NK-92 treated with Interleukin-12 subunit alpha and Interleukin-12 subunit beta, amount 100 ng/mL, for 24 hours (cell line): ENCODE measurements around the gene PAIP1.
"Not testable (repeated sequence)": the region's sequence is repeated elsewhere in the genome, so short reads cannot be mapped to it uniquely, and the experiment has no call there.

Source experiments
- DNase-seq: peaks from one replicate; lab custom pipeline; 2025; lab: John Stamatoyannopoulos, UW

PAIP1 gene

DNA sequence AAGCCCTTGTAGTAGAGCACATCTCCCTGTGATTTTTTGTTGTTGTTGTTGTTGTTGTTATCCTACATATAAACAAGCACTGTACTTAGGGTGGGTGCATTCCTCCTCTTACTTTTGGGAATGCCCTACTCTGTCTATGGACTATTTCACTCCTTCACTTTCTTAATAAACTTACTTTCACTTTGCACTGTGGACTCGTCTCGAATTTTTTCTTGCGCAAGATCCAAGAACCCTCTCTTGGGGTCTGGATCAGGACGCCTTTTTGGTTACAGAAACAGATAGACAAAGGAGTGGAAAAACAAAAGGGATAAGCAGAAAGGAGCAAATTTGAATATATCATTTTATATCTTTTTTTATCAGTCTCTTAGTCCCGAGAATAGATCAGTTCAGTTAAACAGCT is 14.4 kb upstream of the PAIP1 start:
- DNase-seq: no peak

DNA sequence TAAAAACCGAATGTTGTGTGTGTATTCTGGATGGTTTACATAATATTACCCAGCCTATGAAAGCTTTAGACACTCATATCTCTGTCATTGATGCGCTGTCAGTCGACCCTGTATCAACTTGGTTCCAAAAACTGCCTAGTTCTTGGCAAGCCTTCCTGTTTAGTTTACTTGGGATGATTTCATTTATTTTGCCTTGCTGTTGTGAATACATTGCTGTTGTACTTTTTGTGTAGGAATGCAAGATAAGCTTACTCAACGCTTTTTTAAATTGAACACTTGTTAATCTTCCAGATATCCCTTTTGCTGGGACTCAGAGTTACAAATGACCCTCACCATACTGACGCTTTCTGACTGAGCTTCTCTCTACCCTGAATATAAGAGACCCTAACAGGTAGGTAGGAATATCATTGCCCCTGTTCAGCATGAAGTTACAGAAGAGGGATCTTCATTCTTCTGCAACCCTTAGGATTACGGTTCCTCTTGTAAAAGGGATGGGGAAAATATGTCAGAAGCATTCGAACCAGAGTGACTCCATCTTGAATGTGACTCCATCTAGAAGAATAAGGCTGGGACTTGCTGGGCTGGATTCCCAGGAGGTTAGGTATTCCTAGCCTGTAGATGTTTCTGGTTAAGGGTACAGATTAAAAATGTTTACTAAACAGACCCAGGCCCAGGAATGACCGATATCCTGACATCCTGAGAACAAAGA is 13.7 kb upstream of the PAIP1 start:
- DNase-seq: no peak

DNA sequence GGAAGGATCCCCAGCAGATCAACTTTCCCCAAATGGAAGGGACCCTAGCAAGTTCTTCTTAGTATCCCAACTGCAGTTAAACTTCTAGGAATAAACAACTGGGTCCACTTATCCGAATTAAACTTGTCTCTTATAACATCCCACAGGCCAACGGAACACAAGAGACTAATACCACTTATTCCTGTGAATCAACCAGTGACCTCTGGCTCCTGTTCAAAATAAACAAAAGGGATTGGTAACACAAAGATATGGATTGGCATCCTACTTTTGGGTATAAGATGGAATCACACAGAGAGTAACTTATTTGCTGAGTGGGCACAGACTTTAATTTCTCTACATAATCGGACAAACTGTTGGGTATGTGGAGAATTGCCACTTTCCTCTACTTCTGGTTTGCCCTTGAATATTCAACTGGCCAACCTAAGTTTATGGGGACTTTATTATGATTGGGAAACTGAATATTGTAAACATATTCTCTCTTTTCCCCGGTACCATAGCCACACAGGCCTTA is 12.4 kb upstream of the PAIP1 start:
- DNase-seq: no peak

DNA sequence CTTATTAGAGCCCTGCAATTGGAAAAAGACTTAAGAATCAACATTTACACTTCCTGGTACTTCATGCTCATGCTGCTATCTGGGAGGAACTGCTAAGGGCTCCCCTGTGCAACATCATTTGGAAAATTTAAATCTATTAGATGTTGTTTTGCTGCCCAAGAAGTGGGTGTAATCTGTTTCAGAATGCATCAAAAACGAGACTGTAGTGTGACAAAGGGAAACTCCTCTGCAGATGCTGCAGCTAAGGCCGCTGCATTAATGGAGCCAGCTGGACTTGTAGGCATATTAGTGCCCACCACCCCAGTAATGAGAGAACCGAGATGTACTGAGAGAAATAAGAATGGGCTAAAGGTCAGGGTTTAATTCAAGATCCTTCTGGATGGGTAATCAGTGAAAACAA is 11.1 kb upstream of the PAIP1 start:
- no peak for DNase-seq

DNA sequence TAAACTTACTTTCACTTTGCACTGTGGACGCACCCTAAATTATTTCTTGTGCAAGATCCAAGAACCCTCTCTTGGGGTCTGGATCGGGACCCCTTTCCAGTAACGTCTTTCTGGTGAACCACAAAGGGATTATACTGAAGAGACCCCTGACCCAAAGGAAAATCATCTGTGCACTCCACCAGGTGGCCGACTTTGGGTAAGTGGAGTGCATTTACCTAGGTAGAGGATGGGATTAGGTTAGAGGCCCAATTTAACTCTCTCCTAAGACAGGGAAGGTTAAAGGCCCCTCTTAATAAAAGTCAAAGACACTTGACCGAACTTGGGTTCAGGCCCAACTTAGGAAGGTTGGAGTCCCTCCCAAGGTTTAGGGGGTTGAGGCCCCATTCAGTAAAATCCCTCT is 8.2 kb upstream of the PAIP1 start:
- DNase-seq: no peak

DNA sequence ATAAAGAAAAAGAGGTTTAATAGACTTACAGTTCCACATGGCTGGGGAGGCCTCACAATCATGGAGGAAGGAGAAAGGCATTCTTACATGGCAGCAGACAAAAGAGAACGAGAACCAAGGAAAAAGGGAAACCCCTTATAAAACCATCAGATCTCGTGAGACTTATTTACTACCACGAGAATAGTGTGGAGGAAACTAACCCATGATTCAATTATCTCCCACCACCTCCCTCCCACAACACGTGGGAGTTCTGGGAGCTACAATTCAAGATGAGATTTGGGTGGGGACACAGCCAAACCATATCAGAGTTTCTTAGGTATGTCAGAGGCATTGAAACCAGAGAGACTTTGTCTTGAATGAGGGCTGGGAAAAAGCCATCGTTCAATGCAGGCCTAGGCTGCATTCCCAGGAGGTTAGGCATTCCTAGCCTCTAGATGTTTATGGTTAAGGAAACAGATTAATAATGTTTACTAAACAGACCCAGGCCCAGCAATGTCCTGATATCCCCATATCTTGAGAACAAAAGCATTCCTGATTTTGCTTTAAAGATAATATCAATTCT is 7.5 kb upstream of the PAIP1 start:
- no peak for DNase-seq

DNA sequence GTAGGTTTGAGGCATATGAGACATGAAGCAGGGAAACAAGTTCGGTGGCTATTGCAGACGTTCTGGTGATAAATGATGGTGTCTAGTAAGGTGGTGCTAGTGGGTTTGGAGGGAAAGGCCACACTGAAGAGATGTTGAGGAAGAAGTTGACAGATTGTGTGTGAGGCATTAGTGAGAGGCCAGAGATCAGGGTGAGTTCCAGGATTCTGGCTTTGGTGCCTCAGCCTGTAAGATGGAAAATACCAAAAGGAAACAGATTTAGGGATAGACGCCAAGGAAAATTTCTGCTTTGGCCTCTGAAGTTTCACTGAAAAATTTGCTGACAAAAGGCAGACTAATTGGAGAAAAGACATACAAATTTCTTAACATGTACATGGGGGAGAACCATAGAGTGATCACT is 6.4 kb upstream of the PAIP1 start:
- no peak for DNase-seq

DNA sequence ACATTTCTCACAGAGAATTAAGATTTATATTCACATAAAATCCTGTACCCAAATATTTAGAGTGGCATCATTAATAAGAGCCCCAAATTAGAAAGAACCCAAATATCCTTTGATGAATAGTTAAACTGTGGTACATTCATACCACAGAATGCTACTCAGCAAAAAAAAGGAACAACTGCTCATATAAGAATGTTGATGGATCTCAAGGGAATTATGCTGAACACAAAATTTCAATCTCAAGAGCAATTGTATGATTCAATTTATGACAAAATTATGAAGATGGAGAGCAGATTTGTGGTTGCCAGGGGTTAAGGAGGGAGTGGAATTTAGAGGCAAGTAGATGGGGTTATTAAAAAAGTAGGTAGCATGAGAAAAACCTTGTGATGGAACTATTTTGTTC is 4.5 kb upstream of the PAIP1 start:
- DNase-seq: no peak

DNA sequence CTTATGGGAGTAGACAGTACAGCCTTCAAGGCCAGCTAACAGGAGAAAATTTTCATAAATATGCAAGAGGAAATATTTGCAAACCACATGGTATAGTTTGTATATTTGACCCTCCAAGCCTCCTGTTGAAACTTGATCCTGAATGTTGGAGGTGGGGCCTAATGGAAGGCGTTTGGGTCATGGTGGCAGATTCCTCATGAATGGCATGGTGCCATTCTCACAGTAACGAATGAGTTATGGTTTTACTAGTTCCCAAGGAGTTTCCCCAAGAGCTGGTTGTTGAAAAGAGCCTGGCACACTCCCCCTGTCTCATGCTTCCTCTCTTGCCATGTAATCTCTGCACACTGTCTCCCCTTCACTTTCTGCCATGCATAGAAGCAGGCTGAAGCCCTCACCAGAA is 3.3 kb upstream of the PAIP1 start:
- DNase-seq: no peak

DNA sequence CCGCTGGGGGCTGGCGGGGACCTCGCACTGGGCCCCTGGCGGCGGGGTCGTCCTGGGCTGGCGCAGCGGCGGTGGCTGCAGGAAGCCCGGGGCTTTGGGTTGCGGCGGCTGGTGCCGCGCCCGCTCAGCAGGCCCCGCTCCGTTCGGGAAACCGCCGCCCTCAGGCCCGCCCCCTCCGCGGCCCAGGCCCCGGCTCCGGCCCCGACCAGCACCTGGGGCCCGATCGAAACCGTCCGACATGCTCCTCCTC is 345 bp downstream of the PAIP1 start:
- DNase-seq: not testable (repeated sequence)

DNA sequence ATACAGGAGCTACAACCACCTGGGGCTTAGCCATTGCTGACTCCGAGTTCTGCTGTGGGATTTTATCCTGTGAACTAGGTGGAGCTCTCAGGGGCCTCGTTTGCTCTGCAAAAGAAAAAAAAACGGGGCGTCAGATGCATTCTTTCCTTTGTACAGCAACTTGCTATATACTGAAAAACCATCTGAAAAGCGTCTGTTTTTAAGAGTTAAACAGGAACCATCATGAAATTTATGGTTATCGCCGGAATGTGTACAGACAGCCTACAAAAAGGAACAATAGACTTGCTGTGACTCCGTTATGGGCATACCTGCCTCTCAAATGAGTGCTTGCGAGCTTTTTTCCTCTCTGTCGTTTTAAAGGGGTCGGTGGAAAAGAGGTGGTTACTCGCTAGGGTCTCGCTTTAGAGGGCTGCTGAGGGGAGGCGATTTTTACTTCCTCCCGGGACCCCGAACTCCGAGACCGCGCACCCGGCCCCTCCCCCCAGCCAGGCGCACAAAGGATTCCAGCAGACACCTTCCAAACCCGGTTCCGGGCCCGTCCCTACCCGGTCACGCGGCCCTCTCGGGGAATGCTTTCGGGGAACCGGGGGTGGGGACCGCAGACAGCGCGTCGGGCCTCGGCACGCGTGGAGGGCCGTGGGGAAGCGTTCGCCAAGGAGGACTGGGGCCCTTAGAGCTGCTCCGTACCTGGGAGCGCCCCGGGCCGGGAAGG is 826 bp downstream of the PAIP1 start:
- DNase-seq: peak; percentile 38

DNA sequence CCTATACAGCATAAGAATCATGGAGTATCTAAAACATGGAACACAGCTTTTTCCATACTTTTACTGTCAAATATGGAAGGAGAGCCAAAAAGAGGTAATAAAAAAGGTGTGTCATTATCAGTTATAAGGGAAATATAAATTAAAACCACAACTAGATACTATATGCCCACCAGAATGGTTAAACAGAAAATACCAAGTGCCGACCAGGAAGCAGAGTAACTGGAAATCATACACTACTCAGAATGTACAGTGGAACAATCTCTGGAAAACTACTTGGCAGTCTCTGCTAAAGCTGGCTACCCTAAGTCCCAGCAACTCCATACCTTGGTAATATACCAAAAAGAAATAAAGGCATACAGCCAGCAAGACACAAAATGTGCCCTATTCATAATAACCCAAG is 2.4 kb downstream of the PAIP1 start:
- DNase-seq: no peak

DNA sequence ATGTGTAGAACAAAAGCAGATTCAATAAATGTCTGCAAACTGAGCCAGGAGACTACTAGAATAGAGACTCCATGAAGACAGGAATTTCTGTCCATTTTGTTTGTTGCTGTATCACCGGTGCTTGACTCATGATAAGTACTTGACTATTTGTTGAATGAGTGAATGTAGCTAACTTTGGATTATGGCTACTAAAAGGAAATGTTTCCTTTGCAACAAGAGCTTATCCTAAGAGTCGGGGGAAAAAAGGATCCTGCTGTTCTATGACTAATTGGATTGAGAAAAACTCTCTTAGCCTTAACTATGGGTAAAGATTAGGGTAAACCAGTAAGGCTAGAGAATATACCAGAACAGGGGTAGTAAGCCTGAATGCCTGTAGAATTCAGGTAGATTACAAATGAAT is 3.5 kb downstream of the PAIP1 start:
- no peak for DNase-seq

DNA sequence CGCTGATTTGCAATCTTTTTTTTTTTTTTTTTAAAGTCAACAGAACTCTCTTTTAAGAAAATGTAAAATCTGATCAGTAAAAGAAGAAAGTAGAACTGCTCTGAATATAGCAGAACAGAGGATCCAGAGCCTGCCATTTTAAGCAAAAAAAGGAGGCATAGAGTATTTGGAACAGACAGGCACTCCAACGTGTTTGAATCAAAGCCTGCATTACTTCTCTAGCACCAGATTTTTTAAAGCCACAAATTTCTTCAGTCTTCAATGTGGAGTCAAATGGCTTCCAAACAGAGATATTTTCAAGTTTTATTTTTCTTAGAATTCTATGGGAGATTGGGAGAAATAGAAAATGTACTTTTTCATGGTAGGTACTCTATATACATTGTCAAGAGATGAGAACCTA is 5.1 kb downstream of the PAIP1 start:
- no peak for DNase-seq

DNA sequence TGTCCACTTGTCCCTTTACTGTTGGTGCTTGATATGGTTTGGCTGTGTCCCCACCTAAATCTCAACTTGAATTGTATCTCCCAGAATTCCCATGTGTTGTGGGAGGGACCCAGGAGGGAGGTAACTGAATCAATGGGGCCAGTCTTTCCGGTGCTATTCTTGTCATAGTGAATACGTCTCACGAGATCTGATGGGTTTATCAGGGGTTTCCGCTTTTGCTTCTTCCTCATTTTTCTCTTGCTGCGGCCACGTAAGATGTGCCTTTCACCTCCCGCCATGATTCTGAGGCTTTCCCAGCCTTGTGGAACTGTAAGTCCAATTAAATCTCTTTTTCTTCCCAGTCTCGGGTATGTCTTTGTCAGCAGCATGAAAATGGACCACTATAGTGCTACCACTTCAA is 7.6 kb downstream of the PAIP1 start:
- not testable (repeated sequence) for DNase-seq

DNA sequence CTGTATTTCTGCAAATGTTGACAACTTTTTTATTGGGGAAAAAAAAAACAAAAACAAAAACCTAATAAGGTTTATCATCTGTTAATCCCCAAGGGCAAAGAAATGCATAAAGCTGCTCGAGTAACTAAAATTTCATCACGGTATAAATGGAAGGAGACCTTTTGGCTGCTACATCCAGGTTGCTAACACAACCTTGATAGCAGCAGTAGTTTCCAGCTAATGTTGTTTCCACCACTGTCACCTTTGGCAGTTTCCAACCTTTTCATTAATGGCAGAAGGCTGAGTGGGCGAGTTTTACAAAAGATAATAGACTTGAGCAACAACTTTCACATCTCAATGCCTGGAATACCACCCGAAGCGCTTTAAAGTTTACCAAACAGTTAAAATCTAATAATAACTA is 8.5 kb downstream of the PAIP1 start:
- DNase-seq: no peak

DNA sequence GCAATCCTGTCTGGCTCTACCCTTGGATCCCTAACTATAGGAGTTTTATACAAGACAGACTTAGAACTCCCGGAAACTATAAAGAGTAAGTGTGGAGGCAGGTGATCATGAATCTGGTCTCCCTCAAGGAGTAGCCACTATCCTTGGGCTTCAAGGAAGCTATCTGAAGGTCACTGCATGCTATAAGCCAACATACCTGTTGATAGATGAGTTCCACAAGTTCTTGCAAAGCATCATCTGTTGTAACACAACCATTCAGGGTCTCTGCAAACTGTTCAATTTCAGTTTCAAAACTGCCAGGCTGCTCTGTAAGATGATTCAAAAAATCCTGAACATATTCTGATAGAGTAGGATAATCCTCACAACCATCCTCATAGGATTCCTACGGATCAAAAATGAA is 9.3 kb downstream of the PAIP1 start:
- no peak for DNase-seq

DNA sequence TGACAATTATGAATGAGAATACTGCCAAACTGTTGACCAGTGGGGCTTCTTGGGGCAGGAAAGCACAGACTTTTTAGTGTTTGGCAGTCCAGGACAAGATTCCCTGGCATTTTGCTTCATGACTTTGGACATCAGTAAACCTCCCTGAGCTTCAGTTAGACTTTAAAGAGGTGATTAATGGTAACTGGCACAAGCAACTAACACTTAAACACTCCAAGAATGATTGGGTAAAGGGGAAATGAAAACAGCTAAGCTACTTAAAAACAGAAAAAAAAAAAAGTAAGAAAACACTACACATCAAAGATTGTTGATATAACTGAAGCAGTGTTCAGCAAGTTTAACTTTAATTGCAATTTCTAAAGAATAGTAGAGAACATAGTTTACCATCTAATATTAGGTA is 13.4 kb downstream of the PAIP1 start:
- DNase-seq: no peak

DNA sequence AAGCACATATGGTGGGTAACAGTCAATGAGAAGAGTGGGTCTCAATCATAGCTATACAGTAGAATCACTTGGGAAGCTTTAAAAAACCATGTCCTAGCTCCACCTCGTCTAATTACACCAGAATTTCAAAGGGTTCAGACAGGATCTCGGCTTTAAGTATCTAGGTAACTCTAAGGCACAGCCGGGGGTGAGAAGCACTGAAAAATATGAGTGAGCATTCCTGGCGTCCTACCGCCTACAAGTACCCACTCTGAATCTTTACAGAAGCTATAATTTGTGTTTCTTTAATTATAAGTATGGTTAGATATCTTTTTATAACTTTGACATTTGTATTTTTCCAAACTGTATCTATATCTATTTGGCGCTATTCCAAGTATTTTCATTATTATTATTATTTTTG is 16.1 kb downstream of the PAIP1 start:
- DNase-seq: no peak

DNA sequence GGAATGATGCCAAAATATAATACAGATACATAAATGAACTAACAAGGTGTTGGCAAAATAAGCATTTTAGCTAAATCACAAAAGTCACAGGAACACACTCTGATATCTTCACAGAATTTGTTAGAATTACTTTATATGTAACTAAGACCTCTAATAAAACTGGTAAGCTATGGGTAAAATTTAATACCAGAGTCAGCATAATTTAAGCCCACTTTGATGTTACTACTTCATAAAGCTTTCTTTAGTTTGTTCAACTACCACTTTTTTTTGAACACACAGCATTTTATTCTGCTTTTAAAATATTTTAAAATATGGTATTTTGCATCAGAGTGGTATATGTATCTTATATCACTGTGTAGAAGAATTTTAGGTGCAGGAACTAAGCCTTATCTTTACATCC is 19.9 kb downstream of the PAIP1 start:
- no peak for DNase-seq

DNA sequence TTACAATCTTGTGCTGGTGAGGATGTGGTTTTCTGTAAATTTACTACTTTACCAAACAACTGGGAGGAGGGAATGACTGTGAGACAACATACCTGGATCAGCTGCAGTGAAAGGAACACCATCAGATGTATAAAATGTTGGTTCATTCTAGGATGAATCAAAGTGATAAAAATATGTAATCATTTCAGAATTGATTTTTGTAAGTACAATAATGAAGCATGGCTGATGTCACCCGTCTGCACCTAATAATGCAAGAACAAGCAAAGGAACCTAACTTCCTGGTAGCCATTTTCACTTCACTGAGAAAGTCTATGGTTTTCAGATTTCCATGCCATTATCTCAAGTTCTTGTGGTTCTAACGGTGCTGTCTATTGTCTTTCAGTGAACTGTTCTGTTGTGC is 23.2 kb downstream of the PAIP1 start:
- DNase-seq: no peak

DNA sequence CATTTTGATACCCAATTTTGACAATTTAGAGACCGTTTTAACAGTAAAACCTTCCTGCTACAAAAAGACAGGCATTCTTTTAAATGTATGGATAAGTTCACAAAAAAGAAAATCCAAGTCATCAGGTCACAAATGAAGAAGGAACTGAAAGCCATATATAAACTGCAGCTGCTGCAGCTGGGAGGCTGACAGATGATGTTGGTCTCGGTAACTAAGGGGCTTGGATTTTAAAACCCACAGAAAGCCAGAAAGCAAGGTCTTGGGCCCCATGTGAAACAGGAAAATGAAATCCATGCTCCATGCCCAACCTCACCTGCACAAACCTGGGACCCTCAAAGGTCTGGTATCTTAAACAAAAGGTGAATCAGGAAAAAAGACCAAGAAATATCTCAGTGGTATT is 26.2 kb downstream of the PAIP1 start:
- no peak for DNase-seq

DNA sequence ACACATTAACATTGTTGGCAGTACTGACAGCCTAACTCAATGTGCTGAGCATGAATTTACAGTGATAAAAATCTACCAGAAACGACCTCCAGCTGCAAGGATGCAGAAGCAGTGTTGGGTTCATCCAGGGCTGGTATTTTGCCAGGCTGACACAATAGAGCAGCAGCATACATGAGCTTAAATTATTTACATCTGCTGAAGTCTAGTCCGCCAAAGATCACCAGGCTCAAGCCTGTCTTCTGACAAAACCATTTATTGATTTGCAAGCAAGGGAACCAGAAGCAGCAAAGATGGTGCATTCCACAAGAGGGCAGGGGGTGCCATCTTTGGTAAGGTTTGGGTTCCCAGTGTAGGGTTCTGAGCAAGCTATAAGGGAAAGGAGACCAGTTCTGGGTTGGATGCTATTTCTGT is 33.2 kb downstream of the PAIP1 start:
- no peak for DNase-seq

DNA sequence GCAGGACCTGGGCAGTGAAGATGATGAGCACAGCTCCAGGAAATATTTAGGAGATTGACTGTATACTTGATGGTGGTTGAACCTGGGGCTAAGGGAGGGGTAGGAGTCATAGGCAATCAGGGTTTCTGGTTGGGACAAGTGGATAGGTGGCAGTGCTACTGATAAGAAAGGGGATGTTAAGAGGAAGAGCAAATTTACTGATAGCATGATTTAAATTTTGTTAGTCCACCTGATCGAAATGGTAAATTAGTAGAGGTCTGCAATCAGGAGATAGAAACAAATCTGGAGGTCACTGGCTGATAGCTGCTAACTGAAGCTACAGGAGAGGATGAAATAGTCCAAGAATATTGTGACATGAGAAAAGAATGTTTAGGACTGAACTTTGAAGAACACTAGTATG is 36.3 kb downstream of the PAIP1 start:
- DNase-seq: no peak
